Measurements from ENCODE around the gene ISM2. TPM values are rescaled to one million over a fixed set of nuclear protein-coding genes. Genes with fewer than 3 reads are reported as not detected.

The ISM2 gene
- total and polyA plus RNA-seq, 10 of the 15 experiments (the other 5 are each of a cell fraction or from before 2014, with no cell fraction given) = 0.03 TPM; not detected in 9

GRCh38 chr14:77508876-77509275, 10.3 kb upstream of the ISM2 start (continued):
- no peak for TF ChIP-seq TAF1 (IDR thresholded peaks at IDR 0.05; ENCODE audit: borderline replicate concordance, low read depth, low read length)

GRCh38 chr14:77508249-77508648, 9.6 kb upstream of the ISM2 start:
- CTCF ChIA-PET = interaction anchor here (0.6 to 0.7 kb wide), 3 partner anchors 16 to 1269 kb away, joined by 3 to 4 read pairs (median 3); no protein-coding TSS in a partner anchor
- FAIRE-seq = no peak
- in situ Hi-C loops (cut with MboI) (no loop called here), intact Hi-C loops (cut with micrococcal nuclease; ENCODE audit: unreplicated experiment) (no loop called here)
- Histone ChIP-seq H3K4me3 (no peak overlapping the region), H3K79me2 (ENCODE audit: control insufficient read depth, insufficient read depth, low read length) (no peaks in the 10 kb centered on the region), H3K27me3 (replicated peaks in 1 of 2; ENCODE audit: control insufficient read depth in 2 of 2, insufficient read depth in 2 of 2, low read length in 1 of 2) (no peaks in the 10 kb centered on the region), H4K20me1 (ENCODE audit: control insufficient read depth, insufficient read depth) (no peaks in the 10 kb centered on the region), H3K36me3 (ENCODE audit: control insufficient read depth in 2 of 2, insufficient read depth in 2 of 2, low read length in 1 of 2) (peaks cover 3 to 10% of the 10 kb centered on the region in 2 experiments; a peak in 2 of 4 replicates), H3K4me1 (ENCODE audit: control insufficient read depth, insufficient read depth, low read length) (no peaks in the 10 kb centered on the region), H3K9ac (ENCODE audit: control insufficient read depth, insufficient read depth, low read length) (no peak overlapping the region), H3K4me2 (ENCODE audit: control insufficient read depth, insufficient read depth) (no peak overlapping the region), H2AFZ (ENCODE audit: control insufficient read depth, low read depth, low read length) (no peak overlapping the region), H3K9me3 (replicated peaks; ENCODE audit: control insufficient read depth, insufficient read depth, low read length) (no peaks in the 10 kb centered on the region), H3K27ac (ENCODE audit: control insufficient read depth, insufficient read depth) (no peak overlapping the region)
- TF ChIP-seq MEF2A (IDR thresholded peaks at IDR 0.05; ENCODE audit: insufficient read depth, low read depth, low read length) (no peak), WRNIP1 (IDR thresholded peaks at IDR 0.05; ENCODE audit: borderline replicate concordance, low read depth, low read length) (no peak), RB1 (IDR thresholded peaks at IDR 0.05; ENCODE audit: borderline replicate concordance) (no peak), POU2F2 (IDR thresholded peaks at IDR 0.05; ENCODE audit: borderline replicate concordance, low read depth, low read length) (no peak), FOS (IDR thresholded peaks at IDR 0.05; ENCODE audit: borderline replicate concordance, extremely low read depth, insufficient read length) (no peak), NR2F1 (conservative IDR thresholded peaks at IDR 0.05) (no peak), RELA (IDR thresholded peaks at IDR 0.05; ENCODE audit: borderline replicate concordance, partially characterized antibody) (no peak), MLLT1 (IDR thresholded peaks at IDR 0.05) (no peak), ESRRA (IDR thresholded peaks at IDR 0.05; ENCODE audit: low read length) (no peak), BCL3 (IDR thresholded peaks at IDR 0.05; ENCODE audit: borderline replicate concordance, insufficient read depth, low read depth, low read length, poor library complexity, severe bottlenecking) (no peak), PRDM15 (CRISPR knock-in tag; IDR thresholded peaks at IDR 0.05) (no peak)
- ATAC-seq = no peak
- POLR2A ChIA-PET = interaction anchor here (0.9 kb wide), 1 partner anchor 45 kb away, joined by 3 read pairs; no protein-coding TSS in a partner anchor
- no peak for DNase-seq (ENCODE audit: low read depth, low spot score)
- RAD21 ChIA-PET (ENCODE audit: unreplicated experiment) = no interaction called here
- SMC1A ChIA-PET (ENCODE audit: uncharacterized antibody, unreplicated experiment) = no interaction called here
- whole genome bisulfite sequencing (ENCODE audit: insufficient coverage, insufficient replicate concordance, low lambda C conversion rate, missing lambda C conversion rate) = 93% methylated on average over 4 of the region's 4 CpGs
- BruUV-seq (replicated peaks) = no TSS peak
